CD4-positive, CD25-positive, alpha-beta regulatory T cell (primary cell): ENCODE results near the gene SLC16A5. TPM values are rescaled to one million over a fixed set of nuclear protein-coding genes. Genes with fewer than 3 reads are reported as not detected.

Experiments used
- ATAC-seq, 2 donors: fragments of 150-1000 bp; cut with Tn5 transposase; one replicate each; pipeline ENCODE4 v1.10.0; 2021; ENCODE audit warnings: low read depth in 2 of 2, moderate number of reproducible peaks in 2 of 2, moderate library complexity in 1 of 2
- DNase-seq, 3 donors: peaks; one replicate each; pipeline versions ENCODE4 v3.0.0 to v3.0.0-alpha.2; 2012 to 2022; ENCODE audit warnings: mixed read lengths in 1 of 3
- H3K27ac ChIP-seq: one replicate; pipeline ENCODE4 v1.7.0; 2013; ENCODE audit warnings: mild to moderate bottlenecking, low read length; ENCODE audit not compliant: insufficient read depth, poor library complexity, severe bottlenecking
- H3K27me3 ChIP-seq: one replicate; pipeline ENCODE4 v1.7.0; 2013; ENCODE audit warnings: low read length; ENCODE audit not compliant: control insufficient read depth, insufficient read depth
- H3K36me3 ChIP-seq: one replicate; pipeline ENCODE4 v1.7.0; 2013; ENCODE audit warnings: mild to moderate bottlenecking, low read length, moderate library complexity; ENCODE audit not compliant: control insufficient read depth, insufficient read depth
- H3K4me1 ChIP-seq: 2 replicates; pipeline ENCODE4 v1.7.0; 2013; ENCODE audit warnings: mild to moderate bottlenecking, low read length; ENCODE audit not compliant: insufficient read depth, control insufficient read depth, poor library complexity, severe bottlenecking
- H3K4me3 ChIP-seq: one replicate; pipeline ENCODE4 v1.7.0; 2013; ENCODE audit warnings: low read depth, mild to moderate bottlenecking, low read length, moderate library complexity
- H3K9me3 ChIP-seq, 2 experiments: 1 replicate in 1 of 2; 2 replicates in 1 of 2; pipeline ENCODE4 v1.7.0; 2013; ENCODE audit warnings: low read length in 2 of 2, mild to moderate bottlenecking in 1 of 2, moderate library complexity in 1 of 2; ENCODE audit not compliant: control insufficient read depth in 2 of 2
- H3K27ac Mint-ChIP-seq, 3 donors: one replicate each; pipeline ENCODE4 v1.8.0; 2020 to 2022; ENCODE audit warnings: mild to moderate bottlenecking in 3 of 3, mixed read lengths in 3 of 3, moderate library complexity in 2 of 3
- H3K27me3 Mint-ChIP-seq: one replicate; pipeline ENCODE4 v1.8.0; 2022; ENCODE audit warnings: mild to moderate bottlenecking, mixed read lengths
- H3K36me3 Mint-ChIP-seq: one replicate; pipeline ENCODE4 v1.8.0; 2020; ENCODE audit warnings: mixed read lengths
- H3K4me1 Mint-ChIP-seq, 4 donors: one replicate each; pipeline ENCODE4 v1.8.0; 2020 to 2022; ENCODE audit warnings: mixed read lengths in 4 of 4, mild to moderate bottlenecking in 1 of 4
- H3K4me3 Mint-ChIP-seq, 4 donors: one replicate each; pipeline ENCODE4 v1.8.0; 2020 to 2022; ENCODE audit warnings: mild to moderate bottlenecking in 4 of 4, mixed read lengths in 4 of 4, moderate library complexity in 3 of 4
- H3K9me3 Mint-ChIP-seq, 7 donors: one replicate each; pipeline ENCODE4 v1.8.0; 2020 to 2022; ENCODE audit warnings: mixed read lengths in 7 of 7, mild to moderate bottlenecking in 3 of 7, moderate library complexity in 2 of 7
- polyA plus RNA-seq, 4 donors: library from polyadenylated mRNA; unstranded; fragments of 300-500 nt; fragmentation: Illumina TruSeq; gene quantifications; one replicate each; pipeline ENCODE4 v1.2.3, GENCODE V29; 2021
- total RNA-seq: library from RNA; stranded (reverse); gene quantifications from one replicate; pipeline ENCODE4 v1.2.3, GENCODE V29; 2022

SLC16A5 gene
- total and polyA plus RNA-seq, 5 donors from 2014 or later, result 1.3 to 9.3 (median 2.2) TPM

- H3K9me3 Mint-ChIP-seq, result no peaks in the 10 kb centered on the region
- H3K4me1 ChIP-seq, result peaks cover 17% of the 10 kb centered on the region
- no peaks in the 10 kb centered on the region for H3K27me3 Mint-ChIP-seq
- H3K36me3 ChIP-seq, result no peaks in the 10 kb centered on the region
- H3K9me3 ChIP-seq, result no peaks in the 10 kb centered on the region
- no peaks in the 10 kb centered on the region for H3K27me3 ChIP-seq
- no peaks in the 10 kb centered on the region for H3K36me3 Mint-ChIP-seq
- H3K4me1 Mint-ChIP-seq, result peaks cover 0 to 23% (median 2%) of the 10 kb centered on the region in 4 donors
- DNase-seq (no peak), ATAC-seq (no peak)
- H3K4me3 ChIP-seq, result no peak overlapping the region
- no peak overlapping the region for H3K27ac ChIP-seq
- H3K4me3 Mint-ChIP-seq, result no peak overlapping the region
- peak overlapping the region in 2 of 3 donors; percentile 42 to 48 for H3K27ac Mint-ChIP-seq
Measured at GRCh38 chr17:75079023-75079373, 8.8 kb upstream of the SLC16A5 start.

GRCh38 chr17:75081611-75082540 lies 5.9 kb upstream of the SLC16A5 start:
- Histone ChIP-seq H3K4me1 (peaks cover 16% of the 10 kb centered on the region), H3K9me3 (no peaks in the 10 kb centered on the region), H3K4me3 (no peak overlapping the region), H3K27me3 (no peaks in the 10 kb centered on the region), H3K27ac (no peak overlapping the region), H3K36me3 (no peaks in the 10 kb centered on the region)
- H3K4me3 Mint-ChIP-seq, result no peak overlapping the region
- DNase-seq (no peak), ATAC-seq (no peak)
- H3K36me3 Mint-ChIP-seq, result no peaks in the 10 kb centered on the region
- H3K9me3 Mint-ChIP-seq, result no peaks in the 10 kb centered on the region
- H3K27me3 Mint-ChIP-seq, result no peaks in the 10 kb centered on the region
- H3K4me1 Mint-ChIP-seq, result peaks cover 0 to 34% (median 4%) of the 10 kb centered on the region in 4 donors
- H3K27ac Mint-ChIP-seq, result no peak overlapping the region

- no peak overlapping the region for H3K27ac ChIP-seq
- H3K27ac Mint-ChIP-seq, result no peak overlapping the region
- DNase-seq, result no peak
Measured at GRCh38 chr17:75082683-75083082, 5.1 kb upstream of the SLC16A5 start.

GRCh38 chr17:75084039-75084660 lies 3.6 kb upstream of the SLC16A5 start:
- H3K36me3 ChIP-seq, result no peaks in the 10 kb centered on the region
- no peaks in the 10 kb centered on the region for H3K9me3 ChIP-seq
- no peaks in the 10 kb centered on the region for H3K9me3 Mint-ChIP-seq
- ATAC-seq (no peak), DNase-seq (no peak)
- H3K27ac Mint-ChIP-seq, result peak overlapping the region in 1 of 3 donors; percentile 52
- no peak overlapping the region for H3K4me3 ChIP-seq
- peaks cover 19% of the 10 kb centered on the region for H3K4me1 ChIP-seq
- H3K4me3 Mint-ChIP-seq, result peak overlapping the region in 1 of 4 donors; percentile 47
- no peaks in the 10 kb centered on the region for H3K27me3 ChIP-seq
- no peaks in the 10 kb centered on the region for H3K36me3 Mint-ChIP-seq
- no peak overlapping the region for H3K27ac ChIP-seq
- peaks cover 0 to 39% (median 4%) of the 10 kb centered on the region in 4 donors for H3K4me1 Mint-ChIP-seq
- no peaks in the 10 kb centered on the region for H3K27me3 Mint-ChIP-seq

More at GRCh38 chr17:75082683-75083082, 5.1 kb upstream of the SLC16A5 start:
- no peaks in the 10 kb centered on the region for H3K27me3 ChIP-seq
- no peak overlapping the region for H3K4me3 Mint-ChIP-seq
- H3K9me3 ChIP-seq, result no peaks in the 10 kb centered on the region
- H3K36me3 Mint-ChIP-seq, result no peaks in the 10 kb centered on the region
- ATAC-seq, result no peak
- no peaks in the 10 kb centered on the region for H3K9me3 Mint-ChIP-seq
- H3K4me1 ChIP-seq, result peaks cover 14% of the 10 kb centered on the region
- H3K27me3 Mint-ChIP-seq, result no peaks in the 10 kb centered on the region
- no peak overlapping the region for H3K4me3 ChIP-seq
- peaks cover 0 to 37% (median 4%) of the 10 kb centered on the region in 4 donors for H3K4me1 Mint-ChIP-seq
- no peaks in the 10 kb centered on the region for H3K36me3 ChIP-seq

GRCh38 chr17:75086496-75087181 lies 1.1 kb upstream of the SLC16A5 start:
- Mint-ChIP-seq H3K9me3 (no peaks in the 10 kb centered on the region), H3K27me3 (no peaks in the 10 kb centered on the region), H3K36me3 (no peaks in the 10 kb centered on the region), H3K27ac (peak overlapping the region; percentile 76 to 86 (median 86)), H3K4me3 (peak overlapping the region; percentile 85 to 91 (median 86)), H3K4me1 (peaks cover 0 to 46% (median 11%) of the 10 kb centered on the region in 4 donors)
- DNase-seq (no peak), ATAC-seq (no peak)
- Histone ChIP-seq H3K27me3 (no peaks in the 10 kb centered on the region), H3K36me3 (no peaks in the 10 kb centered on the region), H3K4me1 (peaks cover 24% of the 10 kb centered on the region), H3K9me3 (no peaks in the 10 kb centered on the region), H3K27ac (no peak overlapping the region), H3K4me3 (no peak overlapping the region)

GRCh38 chr17:75087182-75087557 lies 584 bp upstream of the SLC16A5 start:
- H3K27me3 Mint-ChIP-seq, result no peaks in the 10 kb centered on the region
- no peaks in the 10 kb centered on the region for H3K36me3 ChIP-seq
- H3K27ac Mint-ChIP-seq, result peak overlapping the region; percentile 86 to 92 (median 86)
- H3K4me3 Mint-ChIP-seq, result peak overlapping the region; percentile 77 to 87 (median 86)
- H3K27me3 ChIP-seq, result no peaks in the 10 kb centered on the region
- ATAC-seq (no peak), DNase-seq (no peak)
- peaks cover 0 to 50% (median 12%) of the 10 kb centered on the region in 4 donors for H3K4me1 Mint-ChIP-seq
- peak overlapping the region; percentile 55 for H3K4me3 ChIP-seq
- peaks cover 24% of the 10 kb centered on the region for H3K4me1 ChIP-seq
- no peaks in the 10 kb centered on the region for H3K9me3 Mint-ChIP-seq
- H3K9me3 ChIP-seq, result no peaks in the 10 kb centered on the region
- peak overlapping the region; percentile 68 for H3K27ac ChIP-seq
- H3K36me3 Mint-ChIP-seq, result no peaks in the 10 kb centered on the region

- DNase-seq, result no peak
- no peak overlapping the region for H3K4me3 ChIP-seq
- Mint-ChIP-seq H3K9me3 (no peaks in the 10 kb centered on the region), H3K27ac (peak overlapping the region; percentile 62 to 89 (median 76)), H3K27me3 (no peaks in the 10 kb centered on the region), H3K36me3 (no peaks in the 10 kb centered on the region), H3K4me3 (peak overlapping the region; percentile 79 to 86 (median 80)), H3K4me1 (peaks cover 0 to 51% (median 13%) of the 10 kb centered on the region in 4 donors)
- H3K27me3 ChIP-seq, result no peaks in the 10 kb centered on the region
- no peaks in the 10 kb centered on the region for H3K36me3 ChIP-seq
- H3K27ac ChIP-seq, result no peak overlapping the region
- H3K4me1 ChIP-seq, result peaks cover 24% of the 10 kb centered on the region
- no peaks in the 10 kb centered on the region for H3K9me3 ChIP-seq
- peak in 1 of 2 donors; percentile 17 for ATAC-seq
Measured at GRCh38 chr17:75088465-75089417, 987 bp downstream of the SLC16A5 start.
